Gastrocnemius medialis (tissue), 4 donors: Measurements from ENCODE around the gene ZEB2. TPM values are rescaled to one million over a fixed set of nuclear protein-coding genes. Genes with fewer than 3 reads are reported as not detected.

Experiments
- ATAC-seq, 2 donors: fragments of 150-250 bp; one replicate each; pipeline ENCODE4 v1.9.1; 2016
- DNase-seq, 2 donors: peaks; one replicate each; pipeline ENCODE4 v3.0.0-alpha.2; 2019
- H3K27ac ChIP-seq, 4 donors: fragments of 200-600 bp; sonication (generic); 1 replicate in 1 of 4; 2 replicates in 3 of 4; pipeline ENCODE4 v1.5.1; 2016 to 2018; ENCODE audit warnings: mild to moderate bottlenecking in 2 of 4, moderate library complexity in 1 of 4
- H3K27me3 ChIP-seq, 3 donors: fragments of 200-600 bp; sonication (generic) in 2 of 3; 1 replicate in 1 of 3; 2 replicates in 2 of 3; pipeline versions ENCODE4 v1.5.1 to v1.6.0; 2016 to 2019; ENCODE audit warnings: mild to moderate bottlenecking in 1 of 3, moderate library complexity in 1 of 3
- H3K36me3 ChIP-seq, 2 donors: fragments of 200-600 bp; sonication (generic) in 1 of 2; one replicate each; pipeline ENCODE4 v1.5.1; 2017 to 2018
- H3K4me1 ChIP-seq, 2 donors: fragments of 200-600 bp; sonication (generic) in 1 of 2; one replicate each; pipeline ENCODE4 v1.5.1; 2016 to 2017; ENCODE audit warnings: mild to moderate bottlenecking in 2 of 2
- H3K4me3 ChIP-seq, 4 donors: fragments of 200-600 bp; sonication (generic) in 3 of 4; 1 replicate in 1 of 4; 2 replicates in 3 of 4; pipeline ENCODE4 v1.5.1; 2016 to 2019; ENCODE audit warnings: mild to moderate bottlenecking in 2 of 4
- H3K9me3 ChIP-seq, 3 donors: fragments of 200-600 bp; sonication (generic) in 2 of 3; 1 replicate in 1 of 3; 2 replicates in 2 of 3; pipeline ENCODE4 v1.5.1; 2016 to 2019
- POLR2A ChIP-seq, 2 donors: fragments of 450-650 bp; IDR thresholded peaks; one replicate each; pipeline ENCODE4 v1.6.1; 2017; ENCODE audit warnings: antibody characterized with exemption in 2 of 2, mild to moderate bottlenecking in 2 of 2, moderate library complexity in 2 of 2
- in situ Hi-C, 4 donors: fragments of 200-750 bp; cut with MboI; loops; one replicate each; pipeline versions ENCODE4 v1.15.0 to v1.8.0; 2017; ENCODE audit warnings: low sequenced_read_pairs in 4 of 4
- intact Hi-C: fragments of 100-400 bp; cut with DNase I; formaldehyde crosslinking; loops from one replicate; pipeline ENCODE4 v1.15.1; 2023; ENCODE audit warnings: low total_unique reads
- total RNA-seq, 4 donors: library from RNA; depleted of rRNA; stranded (reverse); fragments of >200 nt; gene quantifications; one replicate each; pipeline versions ENCODE4 v1.1.0 to v1.2.3, GENCODE V29; 2016
- TF ChIP-seq, protein P1 (sequence below), 5 experiments: fragments of 450-650 bp in 3 of 5; fragments of 200-600 bp in 2 of 5; sonication (generic) in 2 of 5; IDR thresholded peaks in 4 of 5; conservative IDR thresholded peaks in 1 of 5; 1 replicate in 4 of 5; 2 replicates in 1 of 5; pipeline ENCODE4 v1.5.1; 2016 to 2019; ENCODE audit warnings: antibody characterized with exemption in 5 of 5, mild to moderate bottlenecking in 3 of 5, moderate library complexity in 3 of 5

The ZEB2 gene
- total RNA-seq, 4 donors from 2014 or later = 21.2 to 27.6 (median 22.9) TPM

DNA sequence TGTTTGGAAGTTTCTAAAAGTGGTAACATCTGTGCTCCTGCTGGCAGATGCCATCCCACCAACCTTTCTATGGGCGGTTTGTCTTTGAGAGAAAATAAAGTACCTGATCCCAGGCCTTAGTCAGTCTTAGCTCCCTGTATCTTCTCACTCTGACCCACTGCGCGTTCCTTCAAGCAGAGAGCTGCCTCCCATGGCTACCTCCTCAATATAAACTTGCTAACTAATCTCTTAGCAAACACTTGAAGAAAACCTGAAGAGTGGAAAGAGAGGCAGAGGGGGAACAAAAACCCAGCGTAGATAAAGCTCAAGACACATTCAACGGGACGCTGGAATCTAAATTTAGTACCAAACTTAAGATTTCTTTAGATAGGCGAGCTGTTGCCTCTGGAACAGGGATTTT, 17.6 kb downstream of the ZEB2 start:
- no peak for TF ChIP-seq POLR2A (IDR thresholded peaks at IDR 0.05)
- TF ChIP-seq, protein P1, sequence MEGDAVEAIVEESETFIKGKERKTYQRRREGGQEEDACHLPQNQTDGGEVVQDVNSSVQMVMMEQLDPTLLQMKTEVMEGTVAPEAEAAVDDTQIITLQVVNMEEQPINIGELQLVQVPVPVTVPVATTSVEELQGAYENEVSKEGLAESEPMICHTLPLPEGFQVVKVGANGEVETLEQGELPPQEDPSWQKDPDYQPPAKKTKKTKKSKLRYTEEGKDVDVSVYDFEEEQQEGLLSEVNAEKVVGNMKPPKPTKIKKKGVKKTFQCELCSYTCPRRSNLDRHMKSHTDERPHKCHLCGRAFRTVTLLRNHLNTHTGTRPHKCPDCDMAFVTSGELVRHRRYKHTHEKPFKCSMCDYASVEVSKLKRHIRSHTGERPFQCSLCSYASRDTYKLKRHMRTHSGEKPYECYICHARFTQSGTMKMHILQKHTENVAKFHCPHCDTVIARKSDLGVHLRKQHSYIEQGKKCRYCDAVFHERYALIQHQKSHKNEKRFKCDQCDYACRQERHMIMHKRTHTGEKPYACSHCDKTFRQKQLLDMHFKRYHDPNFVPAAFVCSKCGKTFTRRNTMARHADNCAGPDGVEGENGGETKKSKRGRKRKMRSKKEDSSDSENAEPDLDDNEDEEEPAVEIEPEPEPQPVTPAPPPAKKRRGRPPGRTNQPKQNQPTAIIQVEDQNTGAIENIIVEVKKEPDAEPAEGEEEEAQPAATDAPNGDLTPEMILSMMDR (IDR thresholded peaks at IDR 0.05 in 4 of 5, conservative IDR thresholded peaks at IDR 0.05 in 1 of 5) = no peak
- ATAC-seq = no peak
- H3K4me3 ChIP-seq = no peak overlapping the region
- peaks cover 39 to 58% of the 10 kb centered on the region in 2 donors for H3K4me1 ChIP-seq
- peak overlapping the region; percentile 0 to 96 (median 74) for H3K27ac ChIP-seq
- intact Hi-C loops = loop anchor here (5.0 kb wide), 1 partner anchor 45 kb away; no protein-coding TSS in a partner anchor
- H3K9me3 ChIP-seq = no peaks in the 10 kb centered on the region
- no peaks in the 10 kb centered on the region for H3K36me3 ChIP-seq
- DNase-seq = no peak
- in situ Hi-C loops = loop anchor here in 2 of 4 donors (25.0 kb wide), 1 partner anchor 165 kb away; a partner anchor contains a TSS
- H3K27me3 ChIP-seq = no peaks in the 10 kb centered on the region

DNA sequence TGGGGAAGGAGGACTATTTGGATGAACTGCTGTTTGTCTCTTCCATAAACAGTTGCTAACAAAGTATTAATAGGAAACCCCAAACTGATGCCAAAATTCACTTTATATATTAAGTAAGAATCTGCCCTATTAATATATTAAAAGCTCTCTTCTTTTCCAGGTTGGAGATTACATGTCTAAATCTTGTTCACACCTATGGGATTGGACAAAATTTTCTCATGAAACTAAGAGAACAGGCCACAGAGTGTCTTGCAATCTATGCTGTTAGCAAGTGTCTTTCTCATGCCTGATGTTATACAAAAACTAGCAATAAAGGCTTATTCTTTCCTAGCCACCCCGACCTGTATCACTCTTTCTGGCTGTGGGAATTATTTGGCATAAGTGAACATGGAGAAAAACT, 18.3 kb downstream of the ZEB2 start:
- DNase-seq (no peak), ATAC-seq (no peak)
- no peaks in the 10 kb centered on the region for H3K27me3 ChIP-seq
- H3K9me3 ChIP-seq = no peaks in the 10 kb centered on the region
- in situ Hi-C loops = loop anchor here in 2 of 4 donors (25.0 kb wide), 1 partner anchor 164 kb away; a partner anchor contains a TSS
- intact Hi-C loops = loop anchor here (5.0 kb wide), 1 partner anchor 44 kb away; no protein-coding TSS in a partner anchor
- no peaks in the 10 kb centered on the region for H3K36me3 ChIP-seq
- no peak overlapping the region for H3K4me3 ChIP-seq
- H3K27ac ChIP-seq = peak overlapping the region in 3 of 4 donors; percentile 0 to 95 (median 52)
- TF ChIP-seq, protein P1 (IDR thresholded peaks at IDR 0.05 in 4 of 5, conservative IDR thresholded peaks at IDR 0.05 in 1 of 5) = no peak
- TF ChIP-seq POLR2A (IDR thresholded peaks at IDR 0.05) = no peak
- H3K4me1 ChIP-seq = peaks cover 34 to 52% of the 10 kb centered on the region in 2 donors

DNA sequence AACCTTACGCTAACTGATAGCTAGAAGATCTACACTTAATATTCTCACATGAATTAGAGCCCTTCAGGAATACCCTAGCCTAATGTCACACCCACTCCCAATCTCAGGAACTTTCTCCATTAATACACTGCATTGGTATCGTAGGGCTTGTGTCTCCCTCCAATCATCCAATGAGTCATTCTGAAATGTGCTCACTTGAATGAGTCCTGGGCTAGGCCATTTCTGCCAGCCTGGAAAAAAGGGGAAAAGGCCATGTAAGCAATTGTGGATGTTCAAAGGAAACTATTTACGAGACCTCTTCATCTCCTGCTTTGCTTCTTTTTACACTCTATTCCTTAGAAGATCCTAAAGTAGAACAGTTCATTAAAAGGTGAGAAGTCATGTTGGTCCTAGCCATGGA, 18.8 kb downstream of the ZEB2 start:
- Histone ChIP-seq H3K9me3 (no peaks in the 10 kb centered on the region), H3K27me3 (no peaks in the 10 kb centered on the region), H3K36me3 (no peaks in the 10 kb centered on the region), H3K4me1 (peaks cover 29 to 46% of the 10 kb centered on the region in 2 donors), H3K27ac (peak overlapping the region in 2 of 4 donors; percentile 0 to 95), H3K4me3 (no peak overlapping the region)
- DNase-seq = no peak
- intact Hi-C loops = loop anchor here (5.0 kb wide), 1 partner anchor 44 kb away; no protein-coding TSS in a partner anchor
- in situ Hi-C loops = loop anchor here in 2 of 4 donors (25.0 kb wide), 1 partner anchor 164 kb away; a partner anchor contains a TSS
- ATAC-seq = no peak
- TF ChIP-seq, protein P1 (IDR thresholded peaks at IDR 0.05 in 4 of 5, conservative IDR thresholded peaks at IDR 0.05 in 1 of 5) = no peak
- TF ChIP-seq POLR2A (IDR thresholded peaks at IDR 0.05) = no peak

DNA sequence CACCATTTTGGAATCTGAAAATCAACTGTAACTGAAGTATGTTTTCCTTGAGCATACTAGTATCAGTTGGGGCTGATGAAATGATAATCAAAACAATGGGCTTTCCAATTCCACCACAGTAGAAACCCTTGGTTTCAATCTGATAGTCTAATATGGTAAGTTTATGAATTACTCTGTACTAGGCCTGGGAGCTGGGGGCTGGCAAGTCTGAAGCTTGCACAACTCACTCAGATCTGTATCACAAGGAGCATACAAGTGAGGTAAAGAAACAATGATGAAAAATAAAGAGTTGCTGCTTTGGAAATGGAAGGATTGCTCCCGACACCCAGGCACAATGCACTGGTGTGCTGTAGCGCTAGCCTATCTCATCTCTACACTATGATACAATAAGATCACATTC, 19.4 kb downstream of the ZEB2 start:
- in situ Hi-C loops (loop anchor here in 2 of 4 donors (25.0 kb wide), 1 partner anchor 163 kb away; a partner anchor contains a TSS), intact Hi-C loops (loop anchor here (5.0 kb wide), 1 partner anchor 43 kb away; no protein-coding TSS in a partner anchor)
- no peak overlapping the region for H3K4me3 ChIP-seq
- H3K27me3 ChIP-seq = no peaks in the 10 kb centered on the region
- H3K4me1 ChIP-seq = peaks cover 29 to 46% of the 10 kb centered on the region in 2 donors
- no peak overlapping the region for H3K27ac ChIP-seq
- no peaks in the 10 kb centered on the region for H3K36me3 ChIP-seq
- DNase-seq (no peak), ATAC-seq (no peak)
- TF ChIP-seq, protein P1 (IDR thresholded peaks at IDR 0.05 in 4 of 5, conservative IDR thresholded peaks at IDR 0.05 in 1 of 5) = no peak
- no peaks in the 10 kb centered on the region for H3K9me3 ChIP-seq
